Activated CD8-positive, alpha-beta memory T cell treated with anti-CD3 and anti-CD28 coated beads for 24 hours (primary cell): ENCODE data around the gene PEMT.
"Not testable (repeated sequence)": the region's sequence is repeated elsewhere in the genome, so short reads cannot be mapped to it uniquely, and the experiment has no call there.

ENCODE experiments used
- DNase-seq: peaks from one replicate; pipeline ENCODE4 v3.0.0-alpha.2; 2020

Gene PEMT

GRCh38 chr17:17498606-17499301, 92.8 kb downstream of the PEMT start:
- no peak for DNase-seq

- DNase-seq: no peak
These were observed 93.5 kb downstream of the PEMT start for GRCh38 chr17:17497845-17498520.

GRCh38 chr17:17497065-17497844, 94.3 kb downstream of the PEMT start:
- DNase-seq: no peak

- DNase-seq: peak; percentile 92
These were observed 95.1 kb downstream of the PEMT start, which contains the start of gene RASD1 for GRCh38 chr17:17496189-17497064. Gene RASD1 (minus strand): TSS chr17:17496395. CDS start chr17:17496181, 214 bp downstream.

GRCh38 chr17:17495536-17496188, 95.8 kb downstream of the PEMT start:
- peak; percentile 76 for DNase-seq

GRCh38 chr17:17494870-17495535, 96.5 kb downstream of the PEMT start:
- peak; percentile 67 for DNase-seq

- no peak for DNase-seq
These were observed 97.0 kb downstream of the PEMT start for GRCh38 chr17:17494499-17494869.

GRCh38 chr17:17493986-17494466, 97.5 kb downstream of the PEMT start:
- no peak for DNase-seq

GRCh38 chr17:17493249-17493985, 98.1 kb downstream of the PEMT start:
- no peak for DNase-seq

- DNase-seq: no peak
These were observed 98.9 kb downstream of the PEMT start for GRCh38 chr17:17492571-17492970.

GRCh38 chr17:17492085-17492484, 99.4 kb downstream of the PEMT start:
- DNase-seq: no peak

GRCh38 chr17:17491546-17491988, 99.9 kb downstream of the PEMT start:
- no peak for DNase-seq

- DNase-seq: no peak
These were observed 100.5 kb downstream of the PEMT start for GRCh38 chr17:17491031-17491471.

- DNase-seq: no peak
These were observed 103.5 kb downstream of the PEMT start for GRCh38 chr17:17487998-17488397.

- DNase-seq: not testable (repeated sequence)
These were observed 105.1 kb downstream of the PEMT start for GRCh38 chr17:17486416-17486815.

- DNase-seq: no peak
These were observed 106.1 kb downstream of the PEMT start for GRCh38 chr17:17485420-17485819.

GRCh38 chr17:17484451-17484899, 107.0 kb downstream of the PEMT start:
- DNase-seq: no peak

- DNase-seq: no peak
These were observed 109.6 kb downstream of the PEMT start for GRCh38 chr17:17481860-17482259.

- DNase-seq: no peak
These were observed 110.8 kb downstream of the PEMT start for GRCh38 chr17:17480593-17481148.

- no peak for DNase-seq
These were observed 112.3 kb downstream of the PEMT start for GRCh38 chr17:17479209-17479608.
